GM12878 (cell line): ENCODE data around the gene RRAD.

Experiments used
- BMI1 ChIP-seq: fragments of 450-650 bp; IDR thresholded peaks from 2 replicates; pipeline ENCODE4 v1.6.1; 2016; ENCODE audit warnings: mild to moderate bottlenecking, moderate library complexity, borderline replicate concordance
- CTCF ChIP-seq, 3 experiments: IDR thresholded peaks in 2 of 3; conservative IDR thresholded peaks in 1 of 3; 2 replicates each; pipeline ENCODE4 v1.5.1; 2011; ENCODE audit warnings: low read depth in 3 of 3, low read length in 3 of 3, mild to moderate bottlenecking in 3 of 3, control low read depth in 2 of 3, moderate library complexity in 2 of 3, inconsistent platforms in 1 of 3, mixed read lengths in 1 of 3; ENCODE audit not compliant: control insufficient read depth in 2 of 3, insufficient read depth in 1 of 3; ENCODE audit errors: extremely low read depth in 1 of 3
- E4F1 ChIP-seq: fragments of 450-650 bp; IDR thresholded peaks from 2 replicates; pipeline ENCODE4 v1.6.1; 2018; ENCODE audit warnings: borderline replicate concordance, mild to moderate bottlenecking; ENCODE audit not compliant: partially characterized antibody
- EGR1 ChIP-seq, 2 experiments: IDR thresholded peaks; 1 replicate in 1 of 2; 2 replicates in 1 of 2; pipeline ENCODE4 v1.6.1; 2011 to 2012; ENCODE audit warnings: low read depth in 2 of 2, low read length in 2 of 2, borderline replicate concordance in 1 of 2, mild to moderate bottlenecking in 1 of 2, moderate library complexity in 1 of 2
- EP300 ChIP-seq, 2 experiments: fragments of 150-350 bp in 1 of 2; IDR thresholded peaks; 2 replicates each; pipeline ENCODE4 v1.6.1; 2011 to 2012; ENCODE audit warnings: low read depth in 2 of 2, low read length in 2 of 2, borderline replicate concordance in 1 of 2, improper control_type of control experiment in 1 of 2, inconsistent platforms in 1 of 2; ENCODE audit not compliant: control insufficient read depth in 1 of 2
- GABPA ChIP-seq: IDR thresholded peaks from 2 replicates; pipeline ENCODE4 v1.6.1; 2014; ENCODE audit warnings: antibody characterized with exemption, low read depth, mild to moderate bottlenecking, inconsistent platforms
- NFYB ChIP-seq: IDR thresholded peaks from 2 replicates; pipeline ENCODE4 v1.6.1; 2011; ENCODE audit warnings: low read depth, mild to moderate bottlenecking, low read length, improper control_type of control experiment, moderate library complexity; ENCODE audit not compliant: insufficient read depth
- PBX3 ChIP-seq: IDR thresholded peaks from 2 replicates; pipeline ENCODE4 v1.6.1; 2011; ENCODE audit warnings: mild to moderate bottlenecking, low read depth, low read length, moderate library complexity; ENCODE audit not compliant: insufficient replicate concordance
- SP1 ChIP-seq: IDR thresholded peaks from one replicate; pipeline ENCODE4 v1.6.1; 2011; ENCODE audit warnings: low read depth, low read length
- ZBTB11 ChIP-seq: fragments of 450-650 bp; formaldehyde crosslinking; IDR thresholded peaks from 2 replicates; pipeline ENCODE4 v1.5.0; 2022; ENCODE audit warnings: mild to moderate bottlenecking, missing genetic modification characterization

- TF ChIP-seq SP1 = no peak
- TF ChIP-seq PBX3 = no peak
- no peak for TF ChIP-seq E4F1
- no peak for TF ChIP-seq NFYB
- TF ChIP-seq CTCF (IDR thresholded peaks at IDR 0.05 in 2 of 3, conservative IDR thresholded peaks at IDR 0.05 in 1 of 3; ENCODE audit: control insufficient read depth in 2 of 3, extremely low read depth in 1 of 3, insufficient read depth in 1 of 3, low read depth in 3 of 3, low read length in 3 of 3) = no peak
- no peak for TF ChIP-seq EP300 (IDR thresholded peaks at IDR 0.05; ENCODE audit: borderline replicate concordance in 1 of 2, control insufficient read depth in 1 of 2, low read depth in 2 of 2, low read length in 2 of 2)
- no peak for TF ChIP-seq EGR1 (IDR thresholded peaks at IDR 0.05; ENCODE audit: borderline replicate concordance in 1 of 2, low read depth in 2 of 2, low read length in 2 of 2)
- TF ChIP-seq GABPA = no peak
- no peak for TF ChIP-seq ZBTB11 (CRISPR knock-in tag)
- TF ChIP-seq BMI1 = no peak
Measured at GRCh38 chr16:66923866-66924265, 1.5 kb downstream of the RRAD start.
